Measurements from ENCODE around the gene PROX1.

Gene PROX1, protein sequence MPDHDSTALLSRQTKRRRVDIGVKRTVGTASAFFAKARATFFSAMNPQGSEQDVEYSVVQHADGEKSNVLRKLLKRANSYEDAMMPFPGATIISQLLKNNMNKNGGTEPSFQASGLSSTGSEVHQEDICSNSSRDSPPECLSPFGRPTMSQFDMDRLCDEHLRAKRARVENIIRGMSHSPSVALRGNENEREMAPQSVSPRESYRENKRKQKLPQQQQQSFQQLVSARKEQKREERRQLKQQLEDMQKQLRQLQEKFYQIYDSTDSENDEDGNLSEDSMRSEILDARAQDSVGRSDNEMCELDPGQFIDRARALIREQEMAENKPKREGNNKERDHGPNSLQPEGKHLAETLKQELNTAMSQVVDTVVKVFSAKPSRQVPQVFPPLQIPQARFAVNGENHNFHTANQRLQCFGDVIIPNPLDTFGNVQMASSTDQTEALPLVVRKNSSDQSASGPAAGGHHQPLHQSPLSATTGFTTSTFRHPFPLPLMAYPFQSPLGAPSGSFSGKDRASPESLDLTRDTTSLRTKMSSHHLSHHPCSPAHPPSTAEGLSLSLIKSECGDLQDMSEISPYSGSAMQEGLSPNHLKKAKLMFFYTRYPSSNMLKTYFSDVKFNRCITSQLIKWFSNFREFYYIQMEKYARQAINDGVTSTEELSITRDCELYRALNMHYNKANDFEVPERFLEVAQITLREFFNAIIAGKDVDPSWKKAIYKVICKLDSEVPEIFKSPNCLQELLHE

DNA sequence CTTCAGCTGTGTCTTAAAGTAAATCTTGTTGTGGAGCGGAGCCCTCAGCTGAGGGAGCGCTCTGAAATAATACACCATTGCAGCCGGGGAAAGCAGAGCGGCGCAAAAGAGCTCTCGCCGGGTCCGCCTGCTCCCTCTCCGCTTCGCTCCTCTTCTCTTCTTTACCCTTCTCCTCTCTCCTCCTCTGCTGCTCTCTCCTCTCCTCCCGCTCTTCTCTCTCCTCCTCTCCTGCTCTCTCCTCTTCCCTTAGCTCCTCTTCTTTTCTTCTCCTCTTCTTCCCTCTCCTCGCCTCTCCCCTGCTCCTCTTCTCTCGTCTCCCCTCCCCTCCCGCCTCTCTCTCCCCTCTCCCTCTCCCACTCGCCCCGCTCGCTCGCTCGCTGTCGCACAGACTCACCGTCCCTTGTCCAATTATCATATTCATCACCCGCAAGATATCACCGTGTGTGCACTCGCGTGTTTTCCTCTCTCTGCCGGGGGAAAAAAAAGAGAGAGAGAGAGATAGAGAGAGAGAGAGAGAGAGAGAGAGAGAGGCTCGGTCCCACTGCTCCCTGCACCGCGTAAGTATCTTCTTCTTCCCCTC, at the start of gene PROX1:
Gene PROX1 (plus strand): TSS at position 47 of the 580 bp plus-strand sequence. CDS start 8,563 bp downstream, outside the sequence.
- no peak for DNase-seq

DNA sequence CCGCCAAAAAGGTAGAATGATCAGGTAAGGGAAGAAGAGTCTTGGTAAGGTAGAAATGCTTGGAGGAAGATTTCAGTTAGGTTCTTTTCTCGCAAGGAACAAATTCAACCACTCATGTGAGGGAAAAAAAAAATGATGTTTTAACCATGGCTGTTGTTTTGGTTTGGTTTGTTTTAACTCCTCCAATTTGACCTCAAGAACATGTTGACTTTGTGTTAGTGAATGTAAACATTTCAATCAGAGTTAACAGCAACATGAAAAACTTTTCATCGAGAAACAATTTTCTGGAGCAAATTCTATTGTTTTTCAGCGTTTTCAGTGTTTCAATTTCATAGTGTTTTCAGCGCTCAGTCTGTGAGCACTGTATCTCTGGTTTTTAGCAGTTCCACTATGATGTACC, 49.0 kb upstream of the PROX1 start:
- no peak for DNase-seq

DNA sequence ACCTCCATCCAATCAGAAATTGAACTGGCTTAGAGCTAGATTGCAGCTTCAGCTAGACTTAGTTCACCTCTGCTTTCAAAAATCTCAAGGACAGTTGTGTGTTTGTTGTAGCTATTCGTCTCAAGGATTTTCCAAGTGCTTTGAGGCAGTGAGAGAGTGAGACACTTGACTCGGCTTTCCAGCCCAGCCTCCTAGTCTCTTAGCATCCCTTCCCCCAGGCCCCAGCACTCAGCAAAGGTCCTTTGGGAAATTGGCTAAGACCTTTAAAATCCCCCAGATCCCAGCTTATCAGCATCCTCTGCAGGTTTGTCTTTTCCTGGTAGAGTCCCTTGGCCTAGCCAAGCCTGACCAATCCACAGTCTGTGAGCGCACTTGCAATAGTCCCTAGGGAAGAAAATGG, 47.9 kb upstream of the PROX1 start:
- DNase-seq: no peak

DNA sequence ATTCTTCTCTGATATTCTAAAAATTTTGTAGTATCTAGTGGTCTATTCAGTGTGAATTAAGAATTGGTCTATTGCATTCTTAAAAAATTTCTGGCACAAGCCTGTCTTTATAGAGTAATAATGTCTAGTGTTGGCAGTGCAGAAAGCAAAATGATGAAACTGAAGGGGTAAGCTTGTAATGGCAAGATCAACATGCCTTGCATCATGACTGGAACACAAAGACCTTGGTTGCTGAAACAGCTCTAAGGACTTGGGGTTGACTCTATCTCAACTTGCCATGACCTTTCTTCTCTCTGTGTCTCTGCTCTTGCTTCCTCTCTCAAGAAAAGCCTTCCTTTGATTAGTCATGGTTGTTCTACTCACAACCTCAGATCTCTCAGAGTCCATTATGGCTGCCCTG, 46.8 kb upstream of the PROX1 start:
- no peak for DNase-seq

DNA sequence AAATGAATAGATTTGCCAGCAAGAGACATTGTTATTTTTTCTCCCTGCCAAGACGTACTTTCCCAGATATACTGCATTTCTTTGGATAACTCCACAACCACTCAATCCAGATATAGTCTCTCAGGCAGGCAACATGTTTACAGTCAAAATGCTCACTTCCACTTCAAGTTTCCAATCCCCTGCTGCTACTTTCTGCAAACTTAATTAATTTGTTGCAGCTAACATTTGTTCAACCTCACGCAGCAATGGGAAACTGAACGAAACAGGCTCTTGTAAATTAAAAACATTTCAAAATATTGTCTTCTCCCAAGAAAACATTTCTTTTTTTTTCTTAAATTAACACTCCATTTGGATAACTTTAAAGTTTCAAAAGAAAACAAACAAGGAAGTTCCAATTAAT, 45.7 kb upstream of the PROX1 start:
- no peak for DNase-seq

DNA sequence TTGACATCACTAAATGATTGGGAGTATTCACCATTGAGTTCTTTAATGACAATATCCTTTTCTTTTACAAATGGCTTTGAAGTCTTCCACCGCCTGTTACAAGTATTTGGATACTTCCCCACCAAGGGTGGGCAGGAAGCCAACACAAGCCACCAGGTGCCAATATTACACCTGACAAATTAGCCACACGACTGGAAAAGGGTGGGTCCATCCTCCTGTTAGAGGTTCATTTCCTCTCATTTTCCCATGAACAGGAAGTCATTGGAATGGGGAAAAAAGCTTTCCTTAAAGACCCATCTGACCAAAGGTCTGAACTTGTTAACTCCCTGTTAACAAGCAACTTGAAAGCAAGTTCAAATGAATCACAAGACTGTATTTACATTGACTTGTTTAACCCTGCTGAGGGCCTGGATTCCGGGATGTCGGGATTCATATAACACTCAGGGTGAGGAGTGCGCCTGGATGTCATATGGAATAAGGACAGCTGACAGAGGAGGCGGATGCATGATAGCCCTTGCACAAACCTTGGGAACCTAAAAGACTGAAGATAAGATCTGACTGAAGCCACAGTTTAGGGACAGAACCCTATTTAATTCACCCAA, 40.5 kb upstream of the PROX1 start:
- DNase-seq: no peak

DNA sequence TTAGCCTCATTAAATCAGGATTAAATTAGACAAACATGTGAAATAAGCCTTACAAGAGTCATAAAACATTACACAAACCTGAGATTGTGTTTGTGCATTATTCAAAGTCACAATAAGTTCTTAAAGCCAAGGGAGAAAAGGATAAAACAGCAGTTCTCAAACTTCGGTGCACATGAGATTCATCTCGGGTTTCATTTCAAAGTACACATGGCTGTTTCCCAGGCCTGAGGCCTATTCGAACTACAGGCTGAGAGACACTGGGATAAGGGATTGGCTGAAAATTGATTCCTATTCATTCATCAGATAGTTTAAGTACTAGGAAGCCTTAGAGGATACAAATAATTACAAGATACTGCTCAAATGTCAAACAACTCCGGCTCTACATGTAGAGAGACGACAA, 35.9 kb upstream of the PROX1 start:
- DNase-seq: no peak

DNA sequence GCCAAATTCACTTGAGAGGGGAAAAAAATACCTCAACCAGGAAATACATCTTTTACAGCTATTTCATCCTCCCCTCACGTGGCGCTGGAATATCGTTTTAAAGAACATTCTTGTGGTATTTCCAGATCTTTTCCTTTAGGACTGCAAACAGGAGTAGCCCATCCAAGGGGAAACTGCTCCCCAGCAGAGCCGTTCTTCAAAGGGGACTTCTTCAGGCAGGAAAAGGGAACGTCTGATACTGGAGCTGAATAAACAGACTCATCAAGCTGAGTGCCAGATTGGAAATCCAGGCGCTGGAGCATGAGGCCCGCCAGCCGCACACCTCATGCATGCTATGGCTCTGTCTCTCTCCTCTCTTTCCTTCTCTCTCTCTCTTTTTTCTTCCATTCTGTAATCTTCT, 34.0 kb upstream of the PROX1 start:
- no peak for DNase-seq

DNA sequence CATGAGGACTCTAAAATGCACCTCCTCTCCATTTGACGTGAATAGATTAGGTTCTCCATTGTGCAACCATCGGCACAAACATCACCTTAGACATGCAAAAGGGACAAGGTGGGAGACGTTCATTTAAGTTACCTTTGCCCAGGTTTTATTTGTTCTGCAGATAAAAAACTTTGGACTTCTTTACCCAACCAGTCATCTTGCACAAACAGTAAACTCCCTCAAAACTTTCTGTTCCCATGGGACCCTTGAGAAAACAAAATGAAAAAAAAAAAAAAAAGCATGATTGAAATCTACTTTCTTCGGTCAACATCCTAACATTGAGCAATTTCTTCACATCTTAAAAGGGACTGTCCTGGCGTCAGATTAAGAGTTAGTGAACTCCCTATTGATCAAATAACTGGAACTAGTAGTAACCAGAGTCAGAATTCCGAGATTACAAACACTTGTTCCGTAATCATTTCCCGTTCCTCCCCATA, 31.4 kb upstream of the PROX1 start:
- DNase-seq: no peak

DNA sequence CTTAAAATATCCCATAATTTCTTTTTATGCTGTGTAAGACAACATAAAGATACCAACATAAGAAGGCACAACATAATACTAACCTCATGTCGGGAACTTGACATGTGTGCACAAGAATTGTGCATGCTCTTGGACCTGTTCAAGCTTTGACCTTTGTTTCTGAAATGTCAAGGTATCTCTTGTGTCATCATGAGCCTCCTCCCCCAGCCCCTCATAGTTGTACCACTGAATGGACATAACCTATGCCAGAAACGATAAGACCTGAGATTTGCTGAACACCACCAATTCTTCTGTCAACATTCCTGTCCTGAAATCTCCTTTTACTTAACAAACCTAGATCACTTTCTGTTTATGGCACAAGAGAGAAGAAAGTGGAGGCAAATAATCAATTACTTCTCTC, 29.4 kb upstream of the PROX1 start:
- no peak for DNase-seq

DNA sequence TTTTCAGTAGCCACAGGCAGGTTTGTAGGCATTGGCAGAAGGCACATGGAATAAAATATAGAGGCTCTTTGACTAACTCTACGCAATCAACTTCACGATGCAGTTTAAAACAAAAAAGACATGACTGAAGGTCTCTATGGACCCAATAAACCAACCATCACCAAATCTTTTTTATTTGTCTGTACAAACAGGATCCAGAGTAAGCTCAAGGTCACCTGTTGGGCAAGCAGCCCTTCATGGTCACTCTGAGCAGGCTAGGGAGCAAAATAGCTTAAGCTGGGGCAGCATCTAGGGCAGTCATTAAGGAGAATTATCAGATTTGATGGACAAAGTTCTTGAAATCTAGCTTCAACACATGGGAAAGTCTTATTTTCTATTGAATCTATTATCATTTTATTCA, 26.8 kb upstream of the PROX1 start:
- DNase-seq: no peak

DNA sequence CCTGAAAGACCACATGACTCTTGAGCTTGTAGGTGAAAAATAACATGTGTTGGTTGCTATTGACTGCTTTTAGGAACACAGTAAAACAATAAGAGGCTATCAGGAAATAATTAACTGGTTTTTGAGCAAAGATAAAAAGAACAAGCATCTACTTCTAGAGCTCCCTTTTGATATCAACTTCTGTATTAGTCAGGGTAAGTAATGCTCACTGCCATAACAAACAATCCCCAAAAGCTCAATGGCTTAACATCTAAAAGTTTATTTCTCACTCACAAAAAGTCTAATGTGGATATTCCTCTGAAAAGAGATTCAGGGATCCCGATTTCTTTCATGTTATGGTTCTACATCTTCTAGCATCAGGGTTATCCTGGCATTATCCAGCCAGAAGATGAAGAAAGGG, 25.3 kb upstream of the PROX1 start:
- no peak for DNase-seq

DNA sequence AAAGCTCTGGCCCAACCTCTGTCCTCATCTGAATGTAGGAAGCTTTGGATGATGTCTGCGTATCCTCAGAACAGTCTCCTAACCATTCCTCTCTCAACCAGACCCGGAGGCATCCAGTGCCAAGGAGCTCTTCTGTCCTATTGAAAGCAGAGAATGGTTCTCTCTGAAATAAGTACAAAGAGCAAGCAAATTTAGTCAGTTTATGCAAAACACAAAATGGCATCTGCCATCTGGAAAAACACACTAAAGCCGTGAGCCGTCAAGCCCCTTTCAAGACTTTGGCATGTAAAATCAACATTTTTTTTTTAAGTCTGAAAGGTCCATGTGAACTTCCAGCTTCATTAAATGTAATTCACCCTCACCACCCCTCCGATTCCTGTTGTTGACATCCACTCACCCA, 21.7 kb upstream of the PROX1 start:
- DNase-seq: no peak

DNA sequence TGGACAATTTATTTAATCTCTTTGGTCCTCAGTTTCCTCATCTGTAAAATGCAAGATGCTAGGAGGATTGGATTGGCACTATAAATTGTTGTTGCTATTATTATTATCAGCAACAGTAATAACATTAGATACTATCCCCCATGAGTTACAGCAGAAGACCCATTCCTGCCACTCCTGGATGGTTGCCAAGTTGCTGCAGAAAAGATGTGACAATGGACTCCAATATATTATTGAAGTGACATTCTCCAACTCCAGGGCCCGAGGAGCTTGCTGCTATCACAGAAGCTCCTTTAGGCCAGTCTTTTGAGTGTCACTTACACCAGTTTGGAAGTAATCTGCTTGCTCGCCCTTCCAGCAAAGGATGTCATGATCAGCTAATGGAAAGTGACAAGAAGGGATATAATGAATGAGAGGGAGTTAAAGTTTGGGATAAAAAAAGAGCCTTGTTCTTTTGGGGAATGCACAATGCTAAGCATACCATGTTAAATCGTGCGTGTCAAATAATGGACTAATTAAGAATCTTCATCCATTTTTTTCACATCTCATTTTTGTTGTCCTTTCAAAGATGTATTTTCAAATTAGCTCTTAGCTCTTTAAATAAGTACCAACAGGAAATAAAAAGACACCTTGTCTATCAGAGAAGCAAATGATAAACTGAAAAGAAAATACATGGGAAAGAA, 19.5 kb upstream of the PROX1 start:
- no peak for DNase-seq

DNA sequence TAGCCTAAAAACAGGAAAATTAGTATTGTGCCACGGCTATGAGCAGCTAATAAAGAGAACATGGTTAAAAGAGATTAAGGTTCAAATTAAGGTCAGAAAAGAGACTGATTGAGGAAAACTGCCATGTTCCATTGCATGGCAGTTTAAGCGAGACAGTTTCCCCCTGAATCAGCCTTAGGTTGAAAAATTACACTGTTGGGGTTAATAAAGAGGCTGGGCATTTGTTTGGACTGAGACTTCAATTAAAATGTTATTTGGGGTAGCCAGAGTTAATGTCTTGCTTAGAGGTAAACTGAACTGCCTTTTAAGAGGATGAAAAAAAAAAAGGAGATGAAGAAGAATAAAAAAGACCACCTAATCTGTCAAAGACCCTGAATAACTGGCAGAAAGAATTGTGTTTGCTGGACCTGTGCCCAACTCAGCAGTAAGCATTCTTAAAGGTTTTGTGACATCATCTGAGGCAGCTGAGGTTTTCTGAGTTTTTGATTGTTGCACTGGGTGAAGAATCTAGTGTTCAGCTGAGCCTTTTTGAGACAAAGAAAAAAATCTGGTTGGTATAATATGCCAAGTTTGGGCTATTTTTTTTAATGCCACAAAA, 17.7 kb upstream of the PROX1 start:
- no peak for DNase-seq

DNA sequence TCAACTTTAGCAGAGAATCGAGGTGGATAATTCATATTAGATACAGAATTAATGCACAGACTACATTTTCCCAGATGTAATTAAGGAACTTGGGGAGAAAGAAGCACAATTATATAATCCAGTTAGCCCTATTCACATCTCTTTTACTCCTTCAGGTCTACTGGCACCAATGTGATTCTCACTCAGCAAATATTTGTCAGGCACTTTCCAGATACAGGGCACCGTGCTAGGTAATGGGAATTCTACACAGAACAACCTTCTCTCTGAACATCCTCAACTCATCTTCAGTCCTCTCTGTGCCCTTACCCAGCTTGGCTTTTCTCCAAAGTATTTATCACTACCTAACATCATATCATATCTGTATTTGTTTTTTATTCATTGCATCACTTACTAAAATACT, 15.6 kb upstream of the PROX1 start:
- no peak for DNase-seq

DNA sequence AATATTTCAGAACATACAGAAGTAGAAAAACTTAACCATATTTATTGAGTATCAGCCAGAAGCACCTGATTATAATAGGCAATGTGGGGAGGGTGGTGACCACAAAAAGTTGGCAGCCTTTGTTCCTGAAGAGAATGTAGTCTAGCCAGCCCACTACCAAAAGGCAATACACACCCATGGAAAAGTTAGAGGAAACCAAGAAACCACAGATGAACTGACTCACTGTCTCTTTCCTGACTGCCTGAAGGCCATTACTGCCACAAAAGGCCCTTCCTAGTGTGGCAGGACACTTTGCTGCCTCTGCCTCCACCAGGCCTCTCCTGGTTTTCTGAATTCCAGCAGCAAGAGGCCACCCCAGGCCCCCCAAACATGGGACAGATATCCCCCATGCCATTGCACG, 14.6 kb upstream of the PROX1 start:
- no peak for DNase-seq

DNA sequence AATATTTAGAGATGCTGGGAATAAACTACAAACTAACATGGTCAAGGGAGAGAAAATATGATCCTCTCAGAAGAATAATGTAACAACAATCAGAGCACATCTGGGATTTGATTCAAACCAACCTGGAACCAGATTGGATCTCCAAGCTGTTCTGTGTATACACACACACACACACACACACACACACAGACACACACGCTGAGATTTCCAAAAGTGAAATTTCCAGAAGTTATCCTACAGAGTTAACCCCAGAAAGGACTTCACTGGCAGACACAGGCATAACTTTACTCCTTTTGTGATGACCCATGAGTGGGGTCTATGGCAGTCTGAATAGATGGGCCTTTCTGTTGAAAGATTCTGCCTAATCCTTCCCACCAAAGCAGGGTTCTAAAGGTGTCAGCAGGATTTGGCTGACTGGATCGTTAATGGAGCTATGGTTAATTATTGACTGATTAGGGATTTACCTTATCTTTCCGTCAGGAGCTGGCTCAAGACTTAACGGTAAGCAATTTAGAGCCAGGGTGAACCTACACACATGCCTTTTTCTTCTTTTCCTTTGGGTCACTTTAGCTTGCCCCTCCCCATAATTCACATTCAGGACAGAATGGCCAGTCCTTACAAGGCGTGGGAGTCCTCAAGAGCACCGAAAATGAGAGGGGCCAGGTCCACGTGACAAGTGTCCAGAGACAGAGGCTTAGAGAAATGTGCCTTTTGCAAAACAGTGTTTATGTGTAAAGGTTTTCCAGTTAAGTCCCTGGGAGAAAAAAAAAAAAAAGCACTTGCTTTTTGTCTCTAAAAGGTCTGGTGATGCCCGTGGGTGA, 10.9 kb upstream of the PROX1 start:
- no peak for DNase-seq

DNA sequence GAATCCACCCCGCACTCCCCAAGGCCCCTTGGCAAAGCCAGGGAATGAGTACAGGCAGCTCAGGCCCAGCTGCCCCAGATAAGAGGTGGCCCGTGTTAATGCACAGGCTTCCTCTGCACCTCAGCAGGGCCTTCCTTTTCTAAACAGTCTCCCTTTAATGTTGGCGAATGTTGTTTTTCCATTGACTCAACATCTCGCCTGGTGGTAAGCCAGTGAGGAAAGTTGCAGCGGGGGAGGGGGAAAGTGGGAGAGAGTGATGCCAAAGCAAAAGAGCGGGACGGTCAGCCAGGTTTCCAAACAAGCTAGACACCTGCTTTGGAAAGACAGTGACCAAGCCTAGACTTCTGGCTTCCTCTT, 10.3 kb upstream of the PROX1 start:
- no peak for DNase-seq

DNA sequence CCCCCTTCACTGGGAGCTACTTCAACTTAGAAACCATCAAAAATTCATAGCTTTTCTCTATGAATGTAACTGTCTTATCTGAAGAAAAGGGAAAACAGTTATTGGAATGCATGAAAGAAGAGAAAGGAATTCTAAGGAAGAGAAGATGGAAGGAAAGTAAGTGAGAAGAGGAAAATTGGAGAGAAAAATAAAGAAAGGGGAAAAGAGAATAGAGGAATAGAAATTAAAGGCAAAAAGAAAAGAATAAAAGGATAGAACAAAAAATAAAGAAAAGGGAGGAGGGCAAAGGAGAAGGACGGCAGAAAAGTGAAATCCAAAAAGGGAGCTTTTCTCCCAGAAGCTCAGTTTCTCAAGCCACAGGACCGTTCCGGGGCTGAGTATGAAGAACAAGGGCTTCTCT, 9.9 kb upstream of the PROX1 start:
- DNase-seq: no peak

DNA sequence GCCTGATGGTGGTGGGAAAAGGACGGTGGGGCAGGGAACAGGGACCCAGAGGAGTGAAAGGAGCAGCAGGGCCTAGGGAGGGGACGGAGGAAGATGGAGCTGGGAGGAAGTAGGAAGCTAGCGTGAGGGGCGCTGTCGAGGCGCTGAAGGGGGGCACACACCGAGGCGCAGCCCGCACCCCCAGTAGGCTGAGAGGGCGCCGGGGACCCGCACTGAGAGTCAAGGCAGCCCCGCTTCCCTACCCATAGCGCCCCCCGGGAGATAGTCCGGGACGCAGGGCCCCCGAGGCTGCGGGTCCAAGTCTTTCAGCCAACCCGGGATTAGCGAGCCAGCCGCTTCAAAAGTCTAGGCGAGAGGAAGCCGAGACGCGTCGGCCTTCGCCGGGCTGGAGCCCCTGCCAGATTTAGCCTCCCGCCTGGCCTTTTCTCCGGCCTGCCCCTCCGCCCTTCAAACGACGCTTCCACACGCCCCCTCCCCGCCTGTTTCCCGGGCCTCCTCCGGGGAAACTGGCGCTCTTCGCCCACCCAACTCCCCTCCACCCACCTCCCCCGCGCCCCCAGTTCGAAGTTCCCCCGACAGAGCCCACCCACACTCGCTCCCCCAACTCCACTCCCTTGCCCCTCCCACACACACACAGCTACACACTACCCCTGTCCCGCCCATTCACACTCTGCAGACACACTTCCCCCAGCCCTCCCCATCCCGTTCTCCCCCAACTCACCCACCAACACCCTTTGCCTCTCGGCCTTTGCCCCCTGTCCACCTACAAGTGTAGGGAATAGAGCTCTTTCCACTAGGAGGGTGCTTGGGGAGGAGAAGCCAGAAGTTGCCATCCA, 7.8 kb upstream of the PROX1 start:
- no peak for DNase-seq
